Mucosa of stomach (tissue), 1 donor: ENCODE data around the gene TMEM233.

Experiments
- H3K27me3 ChIP-seq: one replicate; pipeline ENCODE4 v1.7.0; 2013; ENCODE audit warnings: mild to moderate bottlenecking, low read length; ENCODE audit not compliant: control insufficient read depth, insufficient read depth
- H3K36me3 ChIP-seq: one replicate; pipeline ENCODE4 v1.7.0; 2013; ENCODE audit warnings: low read length; ENCODE audit not compliant: control insufficient read depth, insufficient read depth
- H3K4me1 ChIP-seq: one replicate; pipeline ENCODE4 v1.7.0; 2013; ENCODE audit warnings: mild to moderate bottlenecking, low read length; ENCODE audit not compliant: control insufficient read depth, insufficient read depth
- H3K4me3 ChIP-seq: one replicate; pipeline ENCODE4 v1.7.0; 2013; ENCODE audit warnings: low read length
- H3K9ac ChIP-seq: one replicate; pipeline ENCODE4 v1.7.0; 2013; ENCODE audit warnings: mild to moderate bottlenecking, low read length, moderate library complexity
- H3K9me3 ChIP-seq: one replicate; pipeline ENCODE4 v1.7.0; 2013; ENCODE audit warnings: mild to moderate bottlenecking, low read length, moderate library complexity; ENCODE audit not compliant: control insufficient read depth
- donor health status: Pancreatic carcinoma.

The TMEM233 gene

DNA sequence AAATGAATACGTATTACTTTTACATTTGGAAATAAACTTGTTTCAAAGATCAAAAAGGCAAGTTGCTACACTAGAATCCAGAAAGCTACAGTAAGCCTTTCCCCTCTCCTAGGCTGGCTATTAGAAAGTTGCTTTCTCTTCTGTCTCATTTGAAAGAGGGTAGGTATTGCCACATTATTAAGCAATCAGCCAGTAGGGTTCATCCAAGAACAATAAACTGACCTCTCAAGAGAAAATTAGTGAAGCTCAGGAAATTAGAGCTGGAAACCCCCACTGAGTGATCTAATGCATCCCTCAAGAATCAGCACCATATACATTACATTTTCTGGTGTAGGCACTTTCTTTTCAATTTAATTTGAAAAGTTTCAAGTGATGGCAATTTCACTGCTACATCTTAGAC is 4.5 kb upstream of the TMEM233 start:
- peaks cover 21% of the 10 kb centered on the region for H3K27me3 ChIP-seq
- H3K4me3 ChIP-seq, result no peak overlapping the region
- no peaks in the 10 kb centered on the region for H3K36me3 ChIP-seq
- no peaks in the 10 kb centered on the region for H3K4me1 ChIP-seq
- no peaks in the 10 kb centered on the region for H3K9me3 ChIP-seq
- no peak overlapping the region for H3K9ac ChIP-seq

DNA sequence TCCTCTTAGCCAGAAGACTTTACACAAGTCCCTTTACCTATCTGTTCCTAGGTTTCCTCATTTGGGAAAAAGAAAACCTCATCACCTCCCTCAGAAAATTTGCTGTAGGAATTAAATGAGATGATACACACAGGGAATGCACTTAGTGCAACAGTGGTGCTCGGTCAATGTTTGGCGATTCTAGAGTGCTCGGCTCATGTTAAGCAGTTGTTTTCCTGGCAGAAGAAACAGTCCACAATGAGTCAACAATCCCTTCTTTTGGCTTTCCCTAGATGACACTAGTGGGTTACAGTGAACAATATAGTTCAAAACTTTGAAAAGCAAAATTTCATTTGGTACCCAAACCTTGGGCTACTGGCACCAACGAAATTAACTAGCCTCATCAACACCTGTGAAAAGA is 3.9 kb upstream of the TMEM233 start:
- Histone ChIP-seq H3K9me3 (no peaks in the 10 kb centered on the region), H3K27me3 (peaks cover 26% of the 10 kb centered on the region), H3K9ac (no peak overlapping the region), H3K36me3 (no peaks in the 10 kb centered on the region), H3K4me1 (no peaks in the 10 kb centered on the region), H3K4me3 (no peak overlapping the region)

- Histone ChIP-seq H3K9me3 (no peaks in the 10 kb centered on the region), H3K4me1 (no peaks in the 10 kb centered on the region), H3K27me3 (peaks cover 39% of the 10 kb centered on the region), H3K4me3 (no peak overlapping the region), H3K36me3 (no peaks in the 10 kb centered on the region), H3K9ac (no peak overlapping the region)
Observed at GRCh38 chr12:119592232-119592631, 1.3 kb upstream of the TMEM233 start.

- H3K27me3 ChIP-seq, result peaks cover 44% of the 10 kb centered on the region
- no peaks in the 10 kb centered on the region for H3K36me3 ChIP-seq
- H3K9me3 ChIP-seq, result no peaks in the 10 kb centered on the region
- H3K4me3 ChIP-seq, result no peak overlapping the region
- H3K4me1 ChIP-seq, result no peaks in the 10 kb centered on the region
- no peak overlapping the region for H3K9ac ChIP-seq
Observed at GRCh38 chr12:119594399-119594730, 791 bp downstream of the TMEM233 start.

- Histone ChIP-seq H3K4me1 (no peaks in the 10 kb centered on the region), H3K36me3 (no peaks in the 10 kb centered on the region), H3K4me3 (no peak overlapping the region), H3K9me3 (no peaks in the 10 kb centered on the region), H3K9ac (no peak overlapping the region), H3K27me3 (peaks cover 41% of the 10 kb centered on the region)
Observed at GRCh38 chr12:119594772-119595445, 1.3 kb downstream of the TMEM233 start.

GRCh38 chr12:119598159-119598558 is 4.6 kb downstream of the TMEM233 start:
- Histone ChIP-seq H3K27me3 (peaks cover 32% of the 10 kb centered on the region), H3K9ac (no peak overlapping the region), H3K36me3 (no peaks in the 10 kb centered on the region), H3K9me3 (no peaks in the 10 kb centered on the region), H3K4me3 (no peak overlapping the region), H3K4me1 (no peaks in the 10 kb centered on the region)

DNA sequence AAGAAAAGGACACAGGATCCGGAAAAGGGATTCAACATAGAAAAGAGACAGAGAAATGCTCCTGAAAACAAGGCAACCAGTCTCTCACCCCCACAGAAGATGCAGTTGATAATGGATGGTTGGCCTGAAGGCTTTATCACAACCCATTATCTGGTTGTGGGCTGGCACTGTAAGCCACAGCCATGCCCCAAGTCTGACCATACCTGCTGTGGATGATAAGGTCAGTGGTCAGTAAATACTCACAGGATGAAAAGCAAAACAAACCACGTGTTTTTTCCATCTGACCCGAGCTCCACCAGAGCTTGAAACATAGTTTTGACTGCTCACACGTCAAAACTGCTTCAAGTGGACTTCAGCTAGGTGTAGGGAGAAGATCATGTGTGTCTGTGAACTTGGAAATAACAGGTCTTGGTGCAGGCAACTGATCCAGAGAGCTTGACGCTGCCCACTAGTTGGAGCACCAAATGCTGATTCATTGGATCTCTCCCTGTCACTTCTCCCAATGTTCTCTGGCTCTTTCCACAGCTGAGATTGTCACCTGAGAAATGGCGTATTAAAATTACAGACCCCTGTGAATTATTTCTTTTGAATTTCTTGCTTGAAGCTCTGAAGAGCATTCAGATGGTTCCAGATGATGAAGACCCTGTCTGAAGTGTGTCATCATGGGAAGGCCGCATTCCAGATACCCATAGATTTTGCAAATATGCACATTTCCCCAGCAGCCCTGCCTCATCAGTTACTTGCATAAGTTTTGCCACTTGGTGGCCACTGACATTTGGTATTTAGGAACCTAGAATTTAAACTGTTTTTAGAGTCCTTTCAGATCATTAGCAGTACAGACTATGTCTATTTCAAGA is 8.5 kb downstream of the TMEM233 start:
- no peaks in the 10 kb centered on the region for H3K36me3 ChIP-seq
- no peaks in the 10 kb centered on the region for H3K4me1 ChIP-seq
- H3K4me3 ChIP-seq, result no peak overlapping the region
- H3K27me3 ChIP-seq, result peaks cover 5% of the 10 kb centered on the region
- H3K9ac ChIP-seq, result no peak overlapping the region
- H3K9me3 ChIP-seq, result no peaks in the 10 kb centered on the region

DNA sequence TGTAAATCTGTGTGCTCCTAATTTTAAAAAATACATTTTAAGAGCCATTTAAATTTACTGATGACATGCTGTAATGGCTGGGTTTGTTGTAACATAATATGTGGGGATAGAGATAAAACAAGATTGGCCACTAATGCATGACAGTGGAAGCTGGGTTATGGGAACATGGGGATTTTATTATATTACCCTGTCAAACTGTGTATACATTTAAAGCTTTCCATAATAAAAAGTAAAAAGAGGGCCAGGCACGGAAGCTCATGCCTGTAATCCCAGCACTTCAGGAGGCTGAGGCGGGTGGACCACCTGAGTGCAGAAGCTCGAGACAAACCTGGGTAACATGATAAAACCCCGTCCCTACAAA is 9.1 kb downstream of the TMEM233 start:
- Histone ChIP-seq H3K9ac (no peak overlapping the region), H3K9me3 (no peaks in the 10 kb centered on the region), H3K4me3 (no peak overlapping the region), H3K4me1 (no peaks in the 10 kb centered on the region), H3K27me3 (peaks cover 2% of the 10 kb centered on the region), H3K36me3 (no peaks in the 10 kb centered on the region)

- H3K27me3 ChIP-seq, result no peaks in the 10 kb centered on the region
- no peaks in the 10 kb centered on the region for H3K36me3 ChIP-seq
- no peak overlapping the region for H3K9ac ChIP-seq
- H3K4me1 ChIP-seq, result no peaks in the 10 kb centered on the region
- no peak overlapping the region for H3K4me3 ChIP-seq
- no peaks in the 10 kb centered on the region for H3K9me3 ChIP-seq
Observed at GRCh38 chr12:119603767-119604166, 10.2 kb downstream of the TMEM233 start.

DNA sequence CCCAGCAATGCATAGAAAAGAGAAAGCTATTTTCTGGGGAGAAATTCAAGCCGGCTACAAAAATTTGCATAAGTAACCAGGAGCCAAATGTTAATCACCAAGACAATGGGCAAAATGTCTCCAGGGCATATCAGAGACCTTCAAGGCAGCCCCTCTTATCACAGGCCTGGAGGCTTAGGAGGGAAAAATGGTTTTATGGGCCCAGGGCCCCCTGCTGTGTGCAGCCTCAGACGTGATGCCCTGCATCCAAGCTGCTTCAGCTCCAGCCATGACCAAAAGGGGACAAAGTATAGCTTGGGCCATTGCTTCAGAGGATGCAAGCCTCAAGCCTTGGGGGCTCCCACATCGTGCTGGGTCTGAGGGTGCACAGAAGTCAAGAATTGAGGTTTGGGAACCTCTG is 15.8 kb downstream of the TMEM233 start:
- no peak overlapping the region for H3K4me3 ChIP-seq
- H3K9ac ChIP-seq, result no peak overlapping the region
- no peaks in the 10 kb centered on the region for H3K9me3 ChIP-seq
- no peaks in the 10 kb centered on the region for H3K27me3 ChIP-seq
- no peaks in the 10 kb centered on the region for H3K4me1 ChIP-seq
- no peaks in the 10 kb centered on the region for H3K36me3 ChIP-seq

- no peaks in the 10 kb centered on the region for H3K9me3 ChIP-seq
- no peaks in the 10 kb centered on the region for H3K36me3 ChIP-seq
- no peak overlapping the region for H3K9ac ChIP-seq
- no peak overlapping the region for H3K4me3 ChIP-seq
- H3K4me1 ChIP-seq, result no peaks in the 10 kb centered on the region
- no peaks in the 10 kb centered on the region for H3K27me3 ChIP-seq
Observed at GRCh38 chr12:119613319-119613936, 19.9 kb downstream of the TMEM233 start.

- H3K9me3 ChIP-seq, result no peaks in the 10 kb centered on the region
- no peaks in the 10 kb centered on the region for H3K4me1 ChIP-seq
- no peaks in the 10 kb centered on the region for H3K36me3 ChIP-seq
- H3K9ac ChIP-seq, result no peak overlapping the region
- no peak overlapping the region for H3K4me3 ChIP-seq
- H3K27me3 ChIP-seq, result no peaks in the 10 kb centered on the region
Observed at GRCh38 chr12:119614705-119615104, 21.1 kb downstream of the TMEM233 start.
